Gastrocnemius medialis (tissue), 4 donors: ENCODE results near the gene ZIK1. TPM values are rescaled to one million over a fixed set of nuclear protein-coding genes. Genes with fewer than 3 reads are reported as not detected.
A peak's percentile ranks its signal among the peaks of the same experiment; 100 is the strongest.

Source experiments
- ATAC-seq, 2 donors: fragments of 150-250 bp; one replicate each; pipeline ENCODE4 v1.9.1; 2016
- DNase-seq, 2 donors: peaks; one replicate each; pipeline ENCODE4 v3.0.0-alpha.2; 2019
- H3K27ac ChIP-seq, 4 donors: fragments of 200-600 bp; sonication (generic); 1 replicate in 1 of 4; 2 replicates in 3 of 4; pipeline ENCODE4 v1.5.1; 2016 to 2018; ENCODE audit warnings: mild to moderate bottlenecking in 2 of 4, moderate library complexity in 1 of 4
- H3K27me3 ChIP-seq, 3 donors: fragments of 200-600 bp; sonication (generic) in 2 of 3; 1 replicate in 1 of 3; 2 replicates in 2 of 3; pipeline versions ENCODE4 v1.5.1 to v1.6.0; 2016 to 2019; ENCODE audit warnings: mild to moderate bottlenecking in 1 of 3, moderate library complexity in 1 of 3
- H3K36me3 ChIP-seq, 2 donors: fragments of 200-600 bp; sonication (generic) in 1 of 2; one replicate each; pipeline ENCODE4 v1.5.1; 2017 to 2018
- H3K4me1 ChIP-seq, 2 donors: fragments of 200-600 bp; sonication (generic) in 1 of 2; one replicate each; pipeline ENCODE4 v1.5.1; 2016 to 2017; ENCODE audit warnings: mild to moderate bottlenecking in 2 of 2
- H3K4me3 ChIP-seq, 4 donors: fragments of 200-600 bp; sonication (generic) in 3 of 4; 1 replicate in 1 of 4; 2 replicates in 3 of 4; pipeline ENCODE4 v1.5.1; 2016 to 2019; ENCODE audit warnings: mild to moderate bottlenecking in 2 of 4
- H3K9me3 ChIP-seq, 3 donors: fragments of 200-600 bp; sonication (generic) in 2 of 3; 1 replicate in 1 of 3; 2 replicates in 2 of 3; pipeline ENCODE4 v1.5.1; 2016 to 2019
- CTCF ChIP-seq, 5 experiments: fragments of 450-650 bp in 3 of 5; fragments of 200-600 bp in 2 of 5; sonication (generic) in 2 of 5; IDR thresholded peaks in 4 of 5; conservative IDR thresholded peaks in 1 of 5; 1 replicate in 4 of 5; 2 replicates in 1 of 5; pipeline ENCODE4 v1.5.1; 2016 to 2019; ENCODE audit warnings: antibody characterized with exemption in 5 of 5, mild to moderate bottlenecking in 3 of 5, moderate library complexity in 3 of 5
- POLR2A ChIP-seq, 2 donors: fragments of 450-650 bp; IDR thresholded peaks; one replicate each; pipeline ENCODE4 v1.6.1; 2017; ENCODE audit warnings: antibody characterized with exemption in 2 of 2, mild to moderate bottlenecking in 2 of 2, moderate library complexity in 2 of 2
- in situ Hi-C, 4 donors: fragments of 200-750 bp; cut with MboI; loops; one replicate each; pipeline versions ENCODE4 v1.15.0 to v1.8.0; 2017; ENCODE audit warnings: low sequenced_read_pairs in 4 of 4
- intact Hi-C: fragments of 100-400 bp; cut with DNase I; formaldehyde crosslinking; loops from one replicate; pipeline ENCODE4 v1.15.1; 2023; ENCODE audit warnings: low total_unique reads
- total RNA-seq, 4 donors: library from RNA; depleted of rRNA; stranded (reverse); fragments of >200 nt; gene quantifications; one replicate each; pipeline versions ENCODE4 v1.1.0 to v1.2.3, GENCODE V29; 2016

ZIK1 gene
- 1 to 10 TPM in 2 of 4 donors, under 1 TPM in 2; 0.71 to 2.0 (median 1.1) TPM for total RNA-seq

- peak; percentile 81 to 85 for DNase-seq
- Histone ChIP-seq H3K4me3 (peak within 1 kb of the TSS; percentile 73 to 85 (median 78)), H3K36me3 (peaks cover 0 to 13% of the 10 kb centered on the region in 2 donors), H3K4me1 (peaks cover 10 to 19% of the 10 kb centered on the region in 2 donors), H3K27ac (peak within 1 kb of the TSS; percentile 48 to 67 (median 58)), H3K27me3 (no peaks in the 10 kb centered on the region), H3K9me3 (peaks cover 0 to 8% (median 0%) of the 10 kb centered on the region in 3 donors)
- TF ChIP-seq POLR2A (IDR thresholded peaks at IDR 0.05) (no peak), CTCF (IDR thresholded peaks at IDR 0.05 in 4 of 5, conservative IDR thresholded peaks at IDR 0.05 in 1 of 5) (no peak)
- ATAC-seq = peak; percentile 95 to 98
- intact Hi-C loops = no loop called here
- in situ Hi-C loops = no loop called here
These were observed at the start of gene ZIK1 for GRCh38 chr19:57583521-57584416. Gene ZIK1 (plus strand): TSS chr19:57584145. CDS start chr19:57584357, 212 bp downstream.

DNA sequence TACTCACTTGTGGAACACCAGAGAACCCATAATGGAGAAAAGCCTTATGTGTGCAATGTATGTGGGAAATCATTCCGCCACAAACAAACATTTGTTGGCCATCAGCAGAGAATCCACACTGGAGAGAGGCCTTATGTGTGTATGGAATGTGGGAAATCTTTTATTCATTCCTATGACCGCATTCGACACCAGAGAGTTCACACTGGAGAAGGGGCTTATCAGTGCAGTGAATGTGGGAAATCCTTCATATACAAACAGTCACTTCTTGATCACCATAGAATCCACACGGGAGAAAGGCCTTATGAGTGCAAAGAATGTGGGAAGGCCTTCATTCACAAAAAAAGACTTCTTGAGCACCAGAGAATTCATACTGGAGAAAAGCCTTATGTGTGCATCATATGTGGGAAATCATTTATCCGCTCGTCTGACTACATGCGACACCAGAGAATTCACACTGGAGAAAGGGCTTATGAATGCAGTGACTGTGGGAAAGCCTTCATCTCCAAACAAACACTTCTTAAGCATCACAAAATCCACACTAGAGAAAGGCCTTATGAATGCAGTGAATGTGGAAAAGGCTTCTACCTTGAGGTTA is 45.9 kb upstream of the ZIK1 start:
- DNase-seq (no peak), ATAC-seq (no peak)
- Histone ChIP-seq H3K36me3 (peaks cover 46 to 96% of the 10 kb centered on the region in 2 donors), H3K27ac (no peak overlapping the region), H3K27me3 (no peaks in the 10 kb centered on the region), H3K4me3 (peak overlapping the region in 1 of 4 donors; percentile 20), H3K4me1 (no peaks in the 10 kb centered on the region), H3K9me3 (peaks cover 9 to 88% (median 21%) of the 10 kb centered on the region in 3 donors)
- intact Hi-C loops (no loop called here), in situ Hi-C loops (no loop called here)
- no peak for TF ChIP-seq CTCF (IDR thresholded peaks at IDR 0.05 in 4 of 5, conservative IDR thresholded peaks at IDR 0.05 in 1 of 5)
- TF ChIP-seq POLR2A (IDR thresholded peaks at IDR 0.05) = no peak

DNA sequence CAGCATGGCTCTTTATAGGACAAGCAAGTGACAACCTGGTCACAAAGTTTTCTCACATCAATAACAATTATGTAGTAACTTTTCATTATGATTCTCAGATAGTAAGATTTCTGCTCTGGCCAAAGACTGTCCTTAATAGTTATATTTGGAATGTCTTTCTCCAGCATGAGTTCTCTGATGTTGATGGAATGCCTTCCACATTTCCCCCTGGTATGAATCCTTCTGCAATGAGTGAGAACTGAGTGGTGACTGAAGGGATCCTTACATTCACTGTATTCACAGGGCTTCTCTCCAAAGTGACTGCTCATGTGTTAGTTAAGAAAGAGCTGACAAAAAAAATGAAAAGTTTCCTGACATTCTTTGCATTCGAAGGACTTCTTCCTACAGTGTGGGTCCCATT is 37.4 kb upstream of the ZIK1 start:
- DNase-seq = no peak
- H3K27ac ChIP-seq = no peak overlapping the region
- in situ Hi-C loops = no loop called here
- H3K4me1 ChIP-seq = no peaks in the 10 kb centered on the region
- H3K9me3 ChIP-seq = peaks cover 17 to 84% (median 25%) of the 10 kb centered on the region in 3 donors
- ATAC-seq = no peak
- intact Hi-C loops = no loop called here
- no peak for TF ChIP-seq POLR2A (IDR thresholded peaks at IDR 0.05)
- TF ChIP-seq CTCF (IDR thresholded peaks at IDR 0.05 in 4 of 5, conservative IDR thresholded peaks at IDR 0.05 in 1 of 5) = no peak
- peaks cover 40 to 100% of the 10 kb centered on the region in 2 donors for H3K36me3 ChIP-seq
- no peak overlapping the region for H3K4me3 ChIP-seq
- no peaks in the 10 kb centered on the region for H3K27me3 ChIP-seq

GRCh38 chr19:57552432-57552831 is 31.5 kb upstream of the ZIK1 start:
- intact Hi-C loops (no loop called here), in situ Hi-C loops (no loop called here)
- Histone ChIP-seq H3K4me3 (no peak overlapping the region), H3K27ac (no peak overlapping the region), H3K9me3 (peaks cover 3 to 36% (median 8%) of the 10 kb centered on the region in 3 donors), H3K36me3 (peaks cover 18 to 90% of the 10 kb centered on the region in 2 donors), H3K27me3 (no peaks in the 10 kb centered on the region), H3K4me1 (peaks cover 0 to 1% of the 10 kb centered on the region in 2 donors)
- no peak for TF ChIP-seq CTCF (IDR thresholded peaks at IDR 0.05 in 4 of 5, conservative IDR thresholded peaks at IDR 0.05 in 1 of 5)
- no peak for TF ChIP-seq POLR2A (IDR thresholded peaks at IDR 0.05)
- ATAC-seq = no peak
- DNase-seq = no peak
